Stimulated activated CD8-positive, alpha-beta memory T cell treated with anti-CD3 and anti-CD28 coated beads, Interleukin-2, amount 100 ng/mL, for 1 hour (primary cell): ENCODE measurements around the gene AQP2.

Experiments used
- DNase-seq, 2 donors: peaks; one replicate each; pipeline ENCODE4 v3.0.0-alpha.2; 2020; ENCODE audit warnings: low read depth in 2 of 2

The AQP2 gene

DNA sequence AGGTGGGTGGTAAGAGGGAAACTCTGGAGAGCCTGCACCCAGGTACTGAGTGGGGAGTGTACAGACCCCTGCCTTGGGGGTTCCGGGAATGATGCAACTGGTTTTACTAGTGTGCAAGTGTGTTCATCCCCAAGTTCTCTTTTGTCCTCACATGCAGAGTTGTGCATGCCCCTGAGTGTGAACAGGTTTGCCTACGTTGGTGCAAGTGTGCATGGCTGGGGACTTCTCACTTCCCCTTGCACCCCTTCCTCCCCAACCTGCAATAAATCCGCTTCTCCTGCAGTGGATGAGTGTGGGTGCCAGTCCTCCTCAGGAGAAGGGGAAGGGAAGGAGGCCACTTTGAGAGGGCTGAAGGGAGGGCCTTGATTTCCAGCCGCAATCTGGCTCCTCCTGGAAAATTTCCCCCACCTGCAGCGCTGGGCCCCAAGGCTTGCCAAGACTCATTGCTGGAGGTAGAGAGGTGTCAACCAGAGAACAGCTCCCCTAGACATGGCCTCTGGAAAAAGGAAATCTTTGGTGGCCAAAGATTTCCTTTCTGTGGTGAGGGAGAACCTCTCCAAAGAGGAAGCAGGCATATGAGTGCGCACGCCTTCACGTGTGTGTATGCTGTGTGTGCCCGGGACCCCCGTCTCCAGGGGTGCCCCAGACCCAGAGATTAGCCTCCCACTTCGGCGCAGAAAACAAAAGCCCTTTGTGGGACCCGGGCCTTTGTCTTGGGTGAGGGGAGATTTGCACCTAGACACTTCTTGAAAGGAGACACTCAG lies 5.5 kb downstream of the AQP2 start:
- DNase-seq, result no peak

DNA sequence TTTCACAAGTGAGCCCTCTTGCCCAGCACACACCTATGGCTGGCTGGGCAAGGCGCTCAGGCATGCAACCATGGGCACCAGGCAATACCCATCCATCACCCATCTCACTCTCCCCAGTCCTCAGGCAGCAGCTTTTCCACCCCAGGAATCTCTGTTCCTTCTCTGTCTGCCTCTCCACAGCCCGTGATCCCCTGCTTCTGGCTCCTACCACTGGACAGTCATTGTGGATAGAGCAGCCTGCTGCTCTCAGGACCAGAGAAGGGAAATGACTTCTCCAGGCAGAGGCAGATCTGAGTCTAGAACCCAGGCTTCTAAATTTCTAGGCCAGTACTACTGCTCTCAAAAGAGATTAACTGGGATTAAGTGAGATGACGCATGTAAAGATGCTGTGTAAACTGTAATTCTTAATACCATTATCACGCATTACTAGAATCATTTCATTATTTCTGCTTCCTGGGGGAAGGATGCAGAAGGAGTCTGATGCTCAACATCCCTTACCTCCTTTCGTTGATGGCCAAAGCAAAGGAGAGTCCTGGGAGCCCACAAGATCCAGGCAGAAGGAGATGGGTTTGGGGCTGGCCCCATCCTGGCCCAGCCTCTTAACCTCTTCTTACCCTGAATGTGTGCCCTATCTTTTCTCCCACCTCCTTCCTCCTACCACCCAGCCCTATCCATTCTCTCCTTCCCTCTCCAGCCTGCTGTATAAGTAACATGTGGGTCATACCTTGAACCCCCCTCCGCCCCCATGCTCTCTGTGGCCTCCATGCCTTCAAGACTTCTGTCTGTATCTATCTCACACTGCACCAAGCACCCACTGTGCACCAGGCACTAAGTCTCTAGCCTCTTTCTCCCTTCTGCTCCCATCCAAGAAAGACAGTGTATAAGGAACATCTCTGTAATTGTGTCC lies 6.4 kb downstream of the AQP2 start:
- no peak for DNase-seq

DNA sequence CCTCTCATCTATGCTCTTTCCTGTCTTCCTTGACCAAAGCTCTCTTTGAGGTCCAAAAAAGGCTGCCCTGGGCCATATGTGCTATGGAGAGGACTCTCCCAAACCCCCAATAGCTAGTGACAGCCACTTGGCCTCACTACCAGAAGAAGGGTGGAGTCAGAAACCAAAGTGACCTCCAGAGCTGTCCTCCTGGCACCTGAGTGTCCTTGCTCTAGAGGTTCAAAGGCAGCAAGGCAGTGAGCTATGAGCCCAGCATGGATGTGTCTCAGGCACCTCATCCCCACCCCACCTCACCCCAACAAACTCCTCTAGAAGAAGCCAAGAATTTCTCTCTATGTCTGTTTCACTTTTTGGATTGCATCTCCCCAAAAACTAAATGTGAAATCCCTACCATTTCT lies 7.0 kb downstream of the AQP2 start:
- no peak for DNase-seq

DNA sequence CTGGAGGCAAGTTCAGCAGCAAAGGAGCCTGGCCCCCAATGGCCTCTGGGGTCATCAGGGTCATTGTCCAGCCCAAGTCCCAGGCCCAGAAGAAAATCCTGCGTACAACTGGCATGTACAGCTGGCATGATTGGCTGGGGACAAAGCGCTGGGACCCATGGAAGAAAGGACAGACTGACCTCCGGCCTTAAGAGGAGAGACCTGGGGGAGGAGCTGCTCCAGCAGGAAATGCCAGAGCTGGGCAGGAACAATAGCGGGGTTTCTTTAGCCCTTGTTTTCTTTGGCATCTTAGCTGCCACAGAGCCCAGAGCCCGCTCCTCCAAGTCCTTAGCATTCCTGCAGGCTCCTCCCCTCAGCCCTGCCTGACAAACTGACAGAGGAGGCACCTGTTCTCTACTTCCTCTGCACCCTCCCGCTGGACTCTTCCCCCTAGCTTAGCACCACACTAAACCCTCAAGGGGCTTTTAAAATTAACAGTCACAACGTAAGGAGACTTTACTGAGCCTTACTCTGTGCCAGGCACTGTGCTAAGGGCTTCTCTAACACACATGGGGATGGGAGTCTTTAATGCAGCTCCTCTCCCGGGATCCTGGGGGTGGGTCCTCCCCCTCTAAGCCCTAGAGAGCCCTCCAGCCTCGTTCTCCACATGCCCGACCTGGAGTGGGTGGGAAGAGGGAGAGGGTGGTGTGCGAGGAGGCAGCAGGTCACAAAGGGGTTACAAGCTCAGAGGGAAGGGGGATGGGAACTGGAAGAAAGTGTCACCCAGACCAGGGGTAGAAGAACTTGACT lies 9.3 kb downstream of the AQP2 start:
- DNase-seq, result no peak

GRCh38 chr12:49960474-49961110 lies 10.1 kb downstream of the AQP2 start:
- no peak for DNase-seq

DNA sequence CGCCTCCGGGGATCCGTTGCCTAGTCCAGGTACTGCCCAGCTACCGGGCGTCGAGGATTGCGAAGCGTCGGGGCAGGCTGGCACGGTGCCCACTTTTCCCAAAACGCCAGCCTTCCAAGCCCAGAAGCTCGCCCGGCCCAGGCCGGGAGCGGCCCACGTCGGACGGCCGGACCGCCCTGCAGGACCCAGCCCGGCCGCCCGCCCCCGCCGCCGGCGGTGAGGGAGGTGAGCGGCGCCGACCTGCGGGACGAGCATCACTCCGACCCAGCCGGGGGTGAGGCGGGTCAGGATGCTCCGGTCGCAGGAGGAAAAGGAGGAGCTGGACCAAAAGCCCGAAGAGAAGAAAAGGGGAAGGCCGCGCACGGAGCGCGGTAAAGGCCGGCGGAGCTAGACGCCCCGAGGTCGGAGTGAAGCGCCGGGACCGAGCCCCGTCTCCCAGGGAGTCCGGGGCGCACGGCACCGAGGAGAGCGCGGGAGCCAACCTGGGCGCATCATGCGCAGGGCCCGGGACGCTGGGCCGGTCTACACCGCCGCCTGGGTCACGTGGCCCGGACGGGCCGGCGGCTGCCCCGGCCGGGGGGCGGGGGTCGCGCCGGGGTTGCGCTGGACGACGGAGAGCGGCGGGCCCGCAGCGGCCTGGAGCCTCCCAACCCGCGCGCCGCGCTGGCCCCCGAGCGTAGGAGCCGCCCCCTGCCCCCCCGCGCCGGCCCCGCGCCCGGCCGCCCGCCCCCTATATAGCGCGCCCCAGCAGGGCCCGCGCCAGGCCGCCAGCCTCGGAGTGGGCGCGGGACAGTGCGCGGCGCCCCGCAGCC lies 10.8 kb downstream of the AQP2 start, which contains the start of gene AQP5:
Gene AQP5 (plus strand): TSS at position 762 of the 812 bp plus-strand sequence. CDS start 146 bp downstream, outside the sequence.
- no peak for DNase-seq

DNA sequence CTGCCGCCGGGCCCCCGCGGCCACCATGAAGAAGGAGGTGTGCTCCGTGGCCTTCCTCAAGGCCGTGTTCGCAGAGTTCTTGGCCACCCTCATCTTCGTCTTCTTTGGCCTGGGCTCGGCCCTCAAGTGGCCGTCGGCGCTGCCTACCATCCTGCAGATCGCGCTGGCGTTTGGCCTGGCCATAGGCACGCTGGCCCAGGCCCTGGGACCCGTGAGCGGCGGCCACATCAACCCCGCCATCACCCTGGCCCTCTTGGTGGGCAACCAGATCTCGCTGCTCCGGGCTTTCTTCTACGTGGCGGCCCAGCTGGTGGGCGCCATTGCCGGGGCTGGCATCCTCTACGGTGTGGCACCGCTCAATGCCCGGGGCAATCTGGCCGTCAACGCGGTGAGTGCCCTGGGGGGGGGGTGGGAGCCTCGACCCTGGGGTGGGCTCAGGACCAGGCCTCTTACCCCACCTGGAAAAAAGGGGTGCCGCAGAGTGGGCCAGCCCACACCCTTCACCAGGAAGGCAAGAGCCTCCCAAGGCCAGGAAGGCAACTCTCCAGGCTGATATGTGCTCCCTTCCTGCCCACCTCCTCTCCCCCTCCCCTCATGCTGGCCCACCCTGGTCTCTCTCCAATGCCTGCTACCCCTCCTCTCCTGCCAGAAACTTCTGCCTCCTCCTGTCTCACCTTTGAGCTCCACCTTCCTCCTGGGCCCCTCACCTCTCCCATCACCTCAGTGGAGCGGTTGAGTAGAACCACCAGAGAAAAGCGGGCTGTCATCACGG lies 11.6 kb downstream of the AQP2 start:
- no peak for DNase-seq

DNA sequence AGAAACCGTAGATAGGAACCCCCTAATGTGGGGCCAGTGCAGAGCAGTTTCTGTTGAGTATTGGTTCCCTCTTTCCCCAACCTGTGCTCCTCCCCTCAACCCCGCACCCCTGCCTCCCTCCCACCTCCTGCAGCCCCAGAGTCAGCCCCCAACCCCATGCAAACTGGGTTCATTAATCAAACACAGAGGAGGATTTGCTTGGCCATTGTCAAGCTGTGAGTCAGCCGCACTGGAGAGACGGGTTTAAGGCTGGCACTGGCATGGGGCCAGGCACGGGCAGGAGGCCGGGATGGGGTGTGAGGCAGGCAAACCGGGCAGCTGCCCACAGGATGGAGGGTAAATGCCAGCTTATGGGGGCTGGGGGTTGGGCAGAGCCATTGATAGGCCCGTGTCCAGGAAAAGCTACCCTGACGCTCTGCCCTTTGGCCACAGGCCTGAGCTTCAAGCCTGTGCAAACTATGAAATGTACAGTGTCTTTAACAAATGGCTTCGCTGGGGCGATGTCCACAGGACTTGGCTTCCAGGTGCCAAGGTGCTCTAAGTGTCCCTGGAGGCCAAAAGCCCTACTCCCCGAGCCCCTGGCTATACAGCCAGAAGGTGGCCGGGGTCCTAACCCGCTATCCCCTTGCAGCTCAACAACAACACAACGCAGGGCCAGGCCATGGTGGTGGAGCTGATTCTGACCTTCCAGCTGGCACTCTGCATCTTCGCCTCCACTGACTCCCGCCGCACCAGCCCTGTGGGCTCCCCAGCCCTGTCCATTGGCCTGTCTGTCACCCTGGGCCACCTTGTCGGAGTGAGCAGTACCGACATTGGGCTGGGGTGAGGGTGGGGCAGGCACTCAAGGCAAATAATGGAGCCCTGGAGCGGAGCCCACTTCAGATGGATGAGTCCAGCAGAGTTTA lies 12.6 kb downstream of the AQP2 start:
- DNase-seq, result no peak

GRCh38 chr12:49963976-49964815 lies 13.7 kb downstream of the AQP2 start:
- DNase-seq, result no peak

DNA sequence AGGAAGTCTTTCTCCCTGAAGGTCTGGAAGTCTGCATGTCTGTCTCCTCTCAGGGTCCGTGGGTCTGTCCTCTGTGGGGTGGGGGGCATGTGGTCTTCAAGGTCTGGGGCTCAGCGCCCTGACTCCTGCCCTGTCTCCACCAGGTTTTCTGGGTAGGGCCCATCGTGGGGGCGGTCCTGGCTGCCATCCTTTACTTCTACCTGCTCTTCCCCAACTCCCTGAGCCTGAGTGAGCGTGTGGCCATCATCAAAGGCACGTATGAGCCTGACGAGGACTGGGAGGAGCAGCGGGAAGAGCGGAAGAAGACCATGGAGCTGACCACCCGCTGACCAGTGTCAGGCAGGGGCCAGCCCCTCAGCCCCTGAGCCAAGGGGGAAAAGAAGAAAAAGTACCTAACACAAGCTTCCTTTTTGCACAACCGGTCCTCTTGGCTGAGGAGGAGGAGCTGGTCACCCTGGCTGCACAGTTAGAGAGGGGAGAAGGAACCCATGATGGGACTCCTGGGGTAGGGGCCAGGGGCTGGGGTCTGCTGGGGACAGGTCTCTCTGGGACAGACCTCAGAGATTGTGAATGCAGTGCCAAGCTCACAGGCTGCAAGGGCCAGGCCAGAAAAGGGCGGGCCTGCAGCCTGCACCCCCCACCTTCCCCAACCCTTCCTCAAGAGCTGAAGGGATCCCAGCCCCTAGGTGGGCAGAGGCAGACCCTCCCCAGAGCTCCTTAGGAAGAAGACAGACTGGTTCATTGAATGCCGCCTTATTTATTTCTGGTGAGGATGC lies 14.5 kb downstream of the AQP2 start:
- DNase-seq, result no peak

DNA sequence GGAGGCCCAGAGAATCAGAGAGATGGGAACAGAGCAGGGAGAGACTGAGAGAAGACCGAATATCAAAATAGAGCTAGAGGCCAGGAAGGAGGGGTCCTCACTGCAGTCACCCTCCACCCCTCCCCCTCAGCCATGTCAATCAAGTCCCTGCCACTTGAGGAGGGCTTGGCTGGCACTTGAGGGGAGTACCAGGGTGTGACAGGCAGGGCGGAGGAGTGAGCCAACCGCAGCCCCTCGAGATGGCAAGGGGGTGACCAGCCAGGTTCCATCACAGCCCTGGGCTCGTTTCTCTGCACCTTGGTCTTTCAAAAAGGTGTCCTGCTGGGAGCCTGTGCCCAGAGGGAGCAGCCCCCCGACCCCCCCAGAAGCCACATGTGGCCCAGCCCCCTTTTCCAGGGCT lies 15.3 kb downstream of the AQP2 start:
- no peak for DNase-seq

GRCh38 chr12:49966511-49967041 lies 16.0 kb downstream of the AQP2 start:
- DNase-seq, result no peak

DNA sequence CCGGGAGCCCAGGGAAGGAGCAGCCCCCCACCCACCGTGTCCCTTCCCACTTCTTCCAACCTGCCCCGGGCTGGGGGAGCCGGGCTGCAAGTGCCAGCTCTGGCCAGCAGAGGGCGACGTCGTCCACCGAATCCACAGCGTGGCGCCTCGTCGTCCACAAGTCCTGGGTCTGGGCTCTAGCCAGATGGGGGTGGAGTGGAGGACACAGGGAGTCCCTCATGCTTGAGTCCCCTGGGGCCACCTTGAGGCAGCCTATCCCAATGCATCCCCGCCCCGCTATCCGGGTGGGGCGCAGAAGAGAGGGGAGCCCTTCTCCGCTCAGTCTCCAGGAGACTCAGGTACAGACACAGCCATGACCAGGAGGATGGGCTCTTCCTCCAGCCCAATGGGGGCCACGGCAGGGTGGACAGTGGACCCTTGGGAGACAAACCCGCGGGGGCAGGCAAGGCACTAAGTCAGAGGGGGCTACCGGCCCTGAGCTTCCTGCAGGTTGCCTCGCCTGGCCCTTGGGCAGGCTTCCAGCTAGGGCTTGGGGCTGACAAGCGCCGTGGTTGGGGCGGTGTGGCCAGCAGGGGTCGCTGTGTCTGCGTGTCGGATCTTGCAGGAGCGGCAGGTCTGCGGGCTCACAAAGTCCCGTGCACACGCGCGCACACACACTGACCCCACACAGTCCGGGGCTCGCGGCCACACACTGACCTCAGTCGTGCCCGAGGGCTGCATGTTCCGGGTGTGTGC lies 16.7 kb downstream of the AQP2 start:
- DNase-seq, result peak; percentile 83 to 84

- DNase-seq, result no peak
Measured at GRCh38 chr12:49967777-49968250, 17.3 kb downstream of the AQP2 start.

DNA sequence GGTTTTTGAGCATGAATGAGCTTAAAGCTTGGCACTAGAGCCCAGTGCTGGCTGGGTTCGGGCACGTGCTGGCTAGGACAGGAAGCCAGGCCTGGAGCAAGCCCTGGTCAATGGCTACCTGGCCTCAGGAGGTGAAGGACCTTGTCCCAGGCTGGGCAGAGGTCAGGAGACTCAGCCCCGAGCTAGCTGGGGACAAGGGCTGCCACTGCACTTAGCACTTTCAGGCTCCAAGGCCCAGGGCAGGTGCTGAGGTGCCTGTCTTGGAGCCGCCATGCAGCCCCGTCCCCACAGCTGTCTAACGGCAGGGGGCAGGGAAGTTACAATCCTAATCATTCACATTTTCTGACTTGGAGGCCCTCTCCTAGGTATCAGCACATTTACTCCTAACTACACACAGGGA lies 17.9 kb downstream of the AQP2 start:
- DNase-seq, result no peak

GRCh38 chr12:49969027-49969426 lies 18.5 kb downstream of the AQP2 start:
- DNase-seq, result no peak
